ENCODE data around the gene PPP1CA.

PPP1CA gene

GRCh38 chr11:67392183-67392715 lies 9.4 kb downstream of the PPP1CA start:
- Histone ChIP-seq H3K36me3 (ENCODE audit: control insufficient read depth in 4 of 4, insufficient read depth in 4 of 4, low read length in 3 of 4) (peaks cover 2 to 35% (median 13%) of the 10 kb centered on the region in 4 experiments), H3K4me1 (ENCODE audit: control extremely low read depth in 1 of 4, control insufficient read depth in 4 of 4, insufficient read depth in 4 of 4, low read length in 3 of 4) (peaks cover 3 to 48% (median 29%) of the 10 kb centered on the region in 4 experiments), H3K4me3 (ENCODE audit: control insufficient read depth in 1 of 7, extremely low read depth in 1 of 7, insufficient read depth in 4 of 7, low read depth in 2 of 7, low read length in 6 of 7) (peak overlapping the region; percentile 43 to 90 (median 74)), H3K9me3 (ENCODE audit: control extremely low read depth in 1 of 5, control insufficient read depth in 4 of 5, insufficient read depth in 2 of 5, low read depth in 1 of 5, low read length in 4 of 5) (no peaks in the 10 kb centered on the region), H3K27me3 (replicated peaks in 2 of 5; ENCODE audit: control insufficient read depth in 4 of 5, insufficient read depth in 5 of 5, low read length in 4 of 5) (no peaks in the 10 kb centered on the region), H3K27ac (ENCODE audit: insufficient read depth in 1 of 2, low read depth in 1 of 2, low read length in 2 of 2, poor library complexity in 1 of 2, severe bottlenecking in 2 of 2) (peak overlapping the region in 1 of 2 experiments; percentile 66)
- ChIA-PET CTCF (interaction anchor here (0.6 to 25.8 kb wide), 7 partner anchors 10 to 98 kb away, joined by 3 to 892 read pairs (median 3); partner anchors contain the start of genes POLD4, PPP1CA and TBC1D10C), POLR2A (interaction anchor here (0.9 to 2.3 kb wide), 3 partner anchors 9 to 73 kb away, joined by 3 to 8 read pairs (median 8); partner anchors contain the start of genes PPP1CA and TBC1D10C)
- WGBS (ENCODE audit: insufficient coverage) = 20% methylated on average over 25 of the region's 31 CpGs
- DNase-seq = no peak

DNA sequence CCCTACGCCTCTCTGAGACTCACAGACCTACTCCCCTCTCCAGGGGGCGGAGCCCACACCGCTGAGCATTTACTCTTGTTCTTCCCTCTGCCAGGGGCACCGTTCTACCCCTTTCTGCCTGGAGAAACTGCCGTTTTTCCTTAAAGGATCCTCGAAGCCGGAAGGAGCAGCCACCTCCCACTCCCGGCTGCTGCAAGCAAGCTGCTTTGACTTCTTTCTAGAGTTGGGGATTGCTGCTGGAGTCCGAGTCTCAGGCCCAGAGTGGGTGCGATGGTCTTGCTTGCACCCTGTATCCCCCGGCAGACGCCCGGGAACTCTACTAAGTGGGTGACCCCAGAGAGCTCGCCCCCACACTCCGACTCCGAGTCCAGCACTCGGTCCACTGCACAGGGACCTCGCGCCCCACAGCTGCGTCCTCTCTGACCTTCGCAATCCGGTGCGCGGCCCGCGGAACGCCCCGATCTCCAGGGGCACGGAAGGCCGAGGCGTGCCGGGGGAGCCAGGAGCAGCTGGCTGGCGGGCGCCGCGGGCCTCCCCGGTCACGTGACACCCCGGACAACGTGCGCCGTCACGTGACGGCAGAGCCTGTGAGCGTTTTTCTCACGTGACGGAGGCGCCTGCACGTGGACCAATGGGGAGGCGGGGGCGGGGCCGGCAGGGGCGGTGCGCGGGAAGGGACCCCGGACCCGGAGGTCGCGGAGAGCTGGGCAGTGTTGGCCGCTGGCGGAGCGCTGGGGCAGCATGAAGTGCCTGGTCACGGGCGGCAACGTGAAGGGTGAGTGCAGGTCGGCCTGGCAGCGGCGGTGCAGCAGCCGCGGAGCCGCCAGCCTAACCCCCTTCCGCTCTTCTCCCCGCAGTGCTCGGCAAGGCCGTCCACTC lies 10.1 kb downstream of the PPP1CA start, which contains the start of gene RAD9A:
Gene RAD9A, plus strand, starts transcription at position 683 of the 879 bp plus-strand sequence. Its CDS starts 59 bp downstream, at position 742.
- peaks cover 3 to 47% (median 23%) of the 10 kb centered on the region in 4 experiments for H3K4me1 ChIP-seq (ENCODE audit: control extremely low read depth in 1 of 4, control insufficient read depth in 4 of 4, insufficient read depth in 4 of 4, low read length in 3 of 4)
- ChIA-PET POLR2A (interaction anchor here (0.9 to 2.3 kb wide), 4 partner anchors 10 to 73 kb away, joined by 3 to 8 read pairs (median 6); partner anchors contain the start of genes POLD4, PPP1CA and TBC1D10C), CTCF (interaction anchor here (0.6 to 25.8 kb wide), 8 partner anchors 9 to 99 kb away, joined by 3 to 892 read pairs (median 4); partner anchors contain the start of genes POLD4, PPP1CA and TBC1D10C)
- DNase-seq = peak; percentile 93 to 96 (median 95)
- no peaks in the 10 kb centered on the region for H3K27me3 ChIP-seq (replicated peaks in 2 of 5; ENCODE audit: control insufficient read depth in 4 of 5, insufficient read depth in 5 of 5, low read length in 4 of 5)
- peak within 1 kb of the TSS; percentile 46 to 90 (median 74) for H3K4me3 ChIP-seq (ENCODE audit: control insufficient read depth in 1 of 7, extremely low read depth in 1 of 7, insufficient read depth in 4 of 7, low read depth in 2 of 7, low read length in 6 of 7)
- H3K9me3 ChIP-seq (ENCODE audit: control extremely low read depth in 1 of 5, control insufficient read depth in 4 of 5, insufficient read depth in 2 of 5, low read depth in 1 of 5, low read length in 4 of 5) = no peaks in the 10 kb centered on the region
- peaks cover 2 to 31% (median 13%) of the 10 kb centered on the region in 4 experiments for H3K36me3 ChIP-seq (ENCODE audit: control insufficient read depth in 4 of 4, insufficient read depth in 4 of 4, low read length in 3 of 4)
- H3K27ac ChIP-seq (ENCODE audit: insufficient read depth in 1 of 2, low read depth in 1 of 2, low read length in 2 of 2, poor library complexity in 1 of 2, severe bottlenecking in 2 of 2) = peak within 1 kb of the TSS; percentile 50 to 79
- 0% methylated on average over 52 of the region's 75 CpGs for WGBS (ENCODE audit: insufficient coverage)

GRCh38 chr11:67390947-67391303 lies 10.7 kb downstream of the PPP1CA start:
- Histone ChIP-seq H3K27me3 (replicated peaks in 2 of 5; ENCODE audit: control insufficient read depth in 4 of 5, insufficient read depth in 5 of 5, low read length in 4 of 5) (no peaks in the 10 kb centered on the region), H3K4me1 (ENCODE audit: control extremely low read depth in 1 of 4, control insufficient read depth in 4 of 4, insufficient read depth in 4 of 4, low read length in 3 of 4) (peaks cover 3 to 41% (median 19%) of the 10 kb centered on the region in 4 experiments), H3K27ac (ENCODE audit: insufficient read depth in 1 of 2, low read depth in 1 of 2, low read length in 2 of 2, poor library complexity in 1 of 2, severe bottlenecking in 2 of 2) (peak overlapping the region; percentile 50 to 79), H3K4me3 (ENCODE audit: control insufficient read depth in 1 of 7, extremely low read depth in 1 of 7, insufficient read depth in 4 of 7, low read depth in 2 of 7, low read length in 6 of 7) (peak overlapping the region; percentile 33 to 90 (median 74)), H3K36me3 (ENCODE audit: control insufficient read depth in 4 of 4, insufficient read depth in 4 of 4, low read length in 3 of 4) (peaks cover 2 to 25% (median 11%) of the 10 kb centered on the region in 4 experiments), H3K9me3 (ENCODE audit: control extremely low read depth in 1 of 5, control insufficient read depth in 4 of 5, insufficient read depth in 2 of 5, low read depth in 1 of 5, low read length in 4 of 5) (no peaks in the 10 kb centered on the region)
- CTCF ChIA-PET = interaction anchor here (0.6 to 25.8 kb wide), 8 partner anchors 8 to 188 kb away, joined by 3 to 892 read pairs (median 4); partner anchors contain the start of genes POLD4 and PPP1CA
- DNase-seq = no peak
- WGBS (ENCODE audit: insufficient coverage) = 0% methylated on average over 6 of the region's 15 CpGs
- POLR2A ChIA-PET = interaction anchor here (1.2 to 2.3 kb wide), 2 partner anchors 14 to 37 kb away, joined by 4 to 8 read pairs; partner anchors contain the start of genes POLD4 and TBC1D10C

DNA sequence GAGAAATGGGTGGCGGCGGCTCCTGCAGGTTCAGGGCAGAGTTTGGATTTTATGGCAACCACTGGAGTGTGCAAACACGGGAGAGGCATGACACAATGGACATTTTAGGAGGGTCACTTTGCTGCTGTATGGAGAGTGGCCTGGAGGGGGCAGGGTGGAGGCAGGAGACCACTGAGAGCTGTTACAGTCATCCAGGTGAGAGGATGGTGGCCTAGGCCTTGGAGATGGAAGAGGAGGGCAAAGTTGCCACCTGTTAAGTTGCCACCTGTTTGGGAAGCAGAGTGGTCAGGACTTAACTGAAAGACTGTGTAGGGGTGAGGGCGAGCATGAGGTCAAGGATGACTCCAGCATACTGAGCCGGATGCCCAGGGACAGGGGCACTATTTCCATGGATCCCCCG lies 12.2 kb downstream of the PPP1CA start:
- no peak overlapping the region for H3K4me3 ChIP-seq (ENCODE audit: control insufficient read depth in 1 of 7, extremely low read depth in 1 of 7, insufficient read depth in 4 of 7, low read depth in 2 of 7, low read length in 6 of 7)
- ChIA-PET CTCF (interaction anchor here (0.8 to 25.8 kb wide), 7 partner anchors 9 to 44 kb away, joined by 3 to 892 read pairs (median 4); partner anchors contain the start of genes POLD4 and TBC1D10C), POLR2A (interaction anchor here (0.7 kb wide), 2 partner anchors 10 to 194 kb away, joined by 7 to 9 read pairs; no protein-coding TSS in a partner anchor)
- WGBS (ENCODE audit: insufficient coverage) = 92% methylated on average over 5 of the region's 6 CpGs
- no peaks in the 10 kb centered on the region for H3K27me3 ChIP-seq (replicated peaks in 2 of 5; ENCODE audit: control insufficient read depth in 4 of 5, insufficient read depth in 5 of 5, low read length in 4 of 5)
- peak in 2 of 3 donors; percentile 53 to 55 for DNase-seq
- no peaks in the 10 kb centered on the region for H3K9me3 ChIP-seq (ENCODE audit: control extremely low read depth in 1 of 5, control insufficient read depth in 4 of 5, insufficient read depth in 2 of 5, low read depth in 1 of 5, low read length in 4 of 5)
- peaks cover 2 to 13% (median 7%) of the 10 kb centered on the region in 4 experiments for H3K36me3 ChIP-seq (ENCODE audit: control insufficient read depth in 4 of 4, insufficient read depth in 4 of 4, low read length in 3 of 4)
- no peak overlapping the region for H3K27ac ChIP-seq (ENCODE audit: insufficient read depth in 1 of 2, low read depth in 1 of 2, low read length in 2 of 2, poor library complexity in 1 of 2, severe bottlenecking in 2 of 2)
- H3K4me1 ChIP-seq (ENCODE audit: control extremely low read depth in 1 of 4, control insufficient read depth in 4 of 4, insufficient read depth in 4 of 4, low read length in 3 of 4) = peaks cover 3 to 33% (median 19%) of the 10 kb centered on the region in 4 experiments

- no peaks in the 10 kb centered on the region for H3K9me3 ChIP-seq (ENCODE audit: control extremely low read depth in 1 of 5, control insufficient read depth in 4 of 5, insufficient read depth in 2 of 5, low read depth in 1 of 5, low read length in 4 of 5)
- no peak for DNase-seq
- H3K27me3 ChIP-seq (replicated peaks in 2 of 5; ENCODE audit: control insufficient read depth in 4 of 5, insufficient read depth in 5 of 5, low read length in 4 of 5) = no peaks in the 10 kb centered on the region
- no peak overlapping the region for H3K27ac ChIP-seq (ENCODE audit: insufficient read depth in 1 of 2, low read depth in 1 of 2, low read length in 2 of 2, poor library complexity in 1 of 2, severe bottlenecking in 2 of 2)
- WGBS (ENCODE audit: insufficient coverage) = 84% methylated on average over 3 of the region's 6 CpGs
- ChIA-PET POLR2A (interaction anchor here (0.7 to 1.0 kb wide), 3 partner anchors 34 to 36 kb away, joined by 3 read pairs; no protein-coding TSS in a partner anchor), CTCF (interaction anchor here (0.8 to 25.8 kb wide), 14 partner anchors 9 to 134 kb away, joined by 3 to 892 read pairs (median 5); partner anchors contain the start of genes POLD4 and PTPRCAP)
- H3K4me1 ChIP-seq (ENCODE audit: control extremely low read depth in 1 of 4, control insufficient read depth in 4 of 4, insufficient read depth in 4 of 4, low read length in 3 of 4) = peaks cover 3 to 30% (median 16%) of the 10 kb centered on the region in 4 experiments
- no peak overlapping the region for H3K4me3 ChIP-seq (ENCODE audit: control insufficient read depth in 1 of 7, extremely low read depth in 1 of 7, insufficient read depth in 4 of 7, low read depth in 2 of 7, low read length in 6 of 7)
- no peaks in the 10 kb centered on the region for H3K36me3 ChIP-seq (ENCODE audit: control insufficient read depth in 4 of 4, insufficient read depth in 4 of 4, low read length in 3 of 4)
Measured at GRCh38 chr11:67387518-67387917, 14.1 kb downstream of the PPP1CA start.

DNA sequence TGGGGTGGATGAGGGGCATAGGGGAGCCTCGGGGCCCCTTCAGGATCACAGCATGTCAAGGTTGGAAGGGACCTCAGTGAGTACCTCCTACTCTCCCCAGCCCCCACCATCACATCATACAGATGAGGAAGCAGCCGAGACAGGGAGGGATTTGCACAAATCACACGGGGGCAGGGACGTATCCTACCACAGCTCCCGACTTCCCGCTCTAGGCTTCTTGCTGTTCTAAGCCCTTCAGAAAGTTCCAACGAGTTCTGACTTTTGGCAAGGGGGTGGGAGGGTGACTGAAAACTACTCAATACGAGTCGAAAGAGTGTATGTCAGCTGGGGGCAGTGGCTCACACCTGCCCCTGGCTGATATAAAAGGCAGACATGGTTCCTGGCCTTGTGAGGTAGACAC lies 14.6 kb downstream of the PPP1CA start:
- H3K9me3 ChIP-seq (ENCODE audit: control extremely low read depth in 1 of 5, control insufficient read depth in 4 of 5, insufficient read depth in 2 of 5, low read depth in 1 of 5, low read length in 4 of 5) = no peaks in the 10 kb centered on the region
- 61% methylated on average over 6 of the region's 9 CpGs for WGBS (ENCODE audit: insufficient coverage)
- H3K4me3 ChIP-seq (ENCODE audit: control insufficient read depth in 1 of 7, extremely low read depth in 1 of 7, insufficient read depth in 4 of 7, low read depth in 2 of 7, low read length in 6 of 7) = no peak overlapping the region
- no peak for DNase-seq
- H3K4me1 ChIP-seq (ENCODE audit: control extremely low read depth in 1 of 4, control insufficient read depth in 4 of 4, insufficient read depth in 4 of 4, low read length in 3 of 4) = peaks cover 3 to 30% (median 14%) of the 10 kb centered on the region in 4 experiments
- H3K27ac ChIP-seq (ENCODE audit: insufficient read depth in 1 of 2, low read depth in 1 of 2, low read length in 2 of 2, poor library complexity in 1 of 2, severe bottlenecking in 2 of 2) = no peak overlapping the region
- POLR2A ChIA-PET = interaction anchor here (0.7 to 1.0 kb wide), 3 partner anchors 33 to 35 kb away, joined by 3 read pairs; no protein-coding TSS in a partner anchor
- CTCF ChIA-PET = interaction anchor here (0.6 to 25.8 kb wide), 18 partner anchors 9 to 134 kb away, joined by 3 to 892 read pairs (median 4); partner anchors contain the start of genes POLD4, PPP1CA, PTPRCAP and TMEM134
- H3K36me3 ChIP-seq (ENCODE audit: control insufficient read depth in 4 of 4, insufficient read depth in 4 of 4, low read length in 3 of 4) = no peaks in the 10 kb centered on the region
- H3K27me3 ChIP-seq (replicated peaks in 2 of 5; ENCODE audit: control insufficient read depth in 4 of 5, insufficient read depth in 5 of 5, low read length in 4 of 5) = no peaks in the 10 kb centered on the region
